Endometrial microvascular endothelial cells (primary cell): Measurements from ENCODE around the gene DUS1L. TPM values are rescaled to one million over a fixed set of nuclear protein-coding genes. Genes with fewer than 3 reads are reported as not detected.

Experiments
- in situ Hi-C: cut with HindIII; loops from 2 replicates; pipeline ENCODE4 v1.10.0; 2017; ENCODE audit warnings: low sequenced_read_pairs, low pct_unique_long_range_greater_than_20kb; ENCODE audit errors: inconsistent ontology term
- total RNA-seq: library from RNA; depleted of rRNA; stranded (reverse); fragments of >200 nt; gene quantifications from one replicate; pipeline ENCODE4 v1.2.3, GENCODE V29; 2015; ENCODE audit errors: inconsistent ontology term

The DUS1L gene
- total RNA-seq, 1 donor from 2014 or later, result 70.0 TPM

DNA sequence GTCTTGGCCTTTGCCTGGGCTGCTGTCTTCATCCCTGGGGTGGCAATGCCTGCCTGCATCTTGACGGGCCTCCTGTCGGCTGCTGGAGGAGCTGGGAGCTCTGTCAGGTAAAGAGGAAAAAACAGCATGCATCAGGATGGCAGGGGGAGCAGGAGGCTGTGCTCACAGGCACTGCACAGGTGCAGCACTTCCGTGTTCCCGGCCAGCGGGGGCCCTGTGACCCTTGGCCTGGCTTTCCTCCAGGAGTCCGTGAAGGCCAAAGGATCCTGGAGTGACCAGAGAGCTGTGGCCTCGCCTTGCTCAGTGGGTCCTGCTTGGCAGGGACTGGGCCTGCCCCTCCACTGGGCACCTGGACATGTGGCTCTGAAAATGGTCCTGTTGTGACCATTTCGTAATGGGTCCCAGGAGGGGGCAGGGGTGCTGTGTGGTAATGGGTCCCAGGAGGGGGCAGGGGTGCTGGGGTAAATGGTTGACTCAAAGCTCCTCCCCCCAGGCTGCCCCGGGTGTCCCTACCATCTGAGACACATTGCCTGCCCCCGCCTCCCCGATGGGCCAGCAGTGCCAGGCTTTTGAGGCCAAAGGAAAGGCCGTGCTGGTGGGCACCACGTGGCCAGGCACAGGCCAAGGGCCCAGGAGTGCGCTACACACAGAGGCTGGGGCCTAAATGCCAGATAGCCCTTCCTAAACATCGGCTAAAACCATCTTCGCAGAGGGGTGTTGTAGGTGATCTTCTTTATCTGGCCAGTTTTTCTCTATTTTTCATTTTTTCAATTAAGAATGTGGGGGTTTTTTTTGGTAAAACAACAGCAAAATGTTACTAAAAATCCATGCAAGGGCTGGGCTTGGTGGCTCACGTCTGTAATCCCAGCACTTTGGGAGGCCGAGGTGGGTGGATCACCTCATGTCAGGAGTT is 36.4 kb upstream of the DUS1L start:
- in situ Hi-C loops, result no loop called here

DNA sequence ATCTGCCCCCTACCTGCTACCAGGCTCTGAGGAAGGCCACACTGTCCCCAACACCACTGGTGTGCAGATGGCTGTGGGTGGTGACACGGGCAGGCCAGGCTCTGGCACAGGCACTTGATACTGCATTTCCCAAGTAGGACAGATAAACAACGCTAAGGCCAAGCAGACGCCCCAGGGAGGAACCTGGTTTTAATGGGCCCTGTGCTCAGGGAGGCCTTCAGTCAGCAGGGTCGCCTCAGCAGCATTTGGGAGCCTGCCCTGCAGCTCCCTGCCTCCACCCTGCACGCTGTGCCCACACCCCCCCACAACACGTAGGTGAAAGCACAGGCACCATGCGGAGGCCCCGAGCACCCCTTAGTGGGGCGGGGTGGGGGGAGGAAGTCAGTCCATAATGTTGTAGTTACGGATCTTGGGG is 35.7 kb upstream of the DUS1L start:
- in situ Hi-C loops, result no loop called here

DNA sequence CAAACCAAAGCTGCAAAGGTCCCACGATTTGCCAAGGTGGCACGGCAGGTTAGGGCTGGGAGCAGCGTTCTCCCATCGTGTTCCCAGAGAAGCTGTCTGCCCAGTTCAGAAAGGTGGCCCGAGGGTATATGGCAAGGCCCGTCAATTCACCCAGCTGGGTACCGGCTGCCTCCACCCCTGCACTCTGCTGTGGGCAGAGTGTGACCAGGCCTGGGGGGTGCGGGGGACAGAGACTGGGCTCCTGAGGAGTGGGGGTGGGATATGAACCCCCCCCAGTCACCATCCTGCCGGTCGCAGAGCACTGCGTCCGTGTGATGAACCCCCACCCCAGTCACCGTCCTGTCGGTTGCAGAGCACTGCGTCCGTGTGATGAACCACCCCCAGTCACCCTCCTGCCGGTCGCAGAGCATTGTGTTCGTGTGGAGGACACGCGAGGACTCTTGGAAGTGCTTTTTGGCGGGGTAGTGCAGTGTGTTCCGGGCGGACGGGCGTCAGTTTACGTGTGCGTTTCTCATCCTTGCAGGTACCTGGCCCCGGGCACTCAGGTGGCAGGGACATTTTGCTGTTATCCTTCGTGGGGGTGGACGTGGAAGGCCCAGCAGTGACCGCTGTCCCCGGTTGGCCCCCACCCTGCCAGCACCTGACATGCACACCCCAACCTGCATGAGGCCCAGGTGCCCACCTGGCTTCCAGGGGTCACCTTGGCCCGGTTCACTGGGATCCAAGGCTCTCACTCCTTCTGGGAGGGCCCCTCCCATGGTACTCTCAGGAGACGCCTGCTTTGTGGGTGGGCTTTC is 35.1 kb upstream of the DUS1L start:
- in situ Hi-C loops, result no loop called here

DNA sequence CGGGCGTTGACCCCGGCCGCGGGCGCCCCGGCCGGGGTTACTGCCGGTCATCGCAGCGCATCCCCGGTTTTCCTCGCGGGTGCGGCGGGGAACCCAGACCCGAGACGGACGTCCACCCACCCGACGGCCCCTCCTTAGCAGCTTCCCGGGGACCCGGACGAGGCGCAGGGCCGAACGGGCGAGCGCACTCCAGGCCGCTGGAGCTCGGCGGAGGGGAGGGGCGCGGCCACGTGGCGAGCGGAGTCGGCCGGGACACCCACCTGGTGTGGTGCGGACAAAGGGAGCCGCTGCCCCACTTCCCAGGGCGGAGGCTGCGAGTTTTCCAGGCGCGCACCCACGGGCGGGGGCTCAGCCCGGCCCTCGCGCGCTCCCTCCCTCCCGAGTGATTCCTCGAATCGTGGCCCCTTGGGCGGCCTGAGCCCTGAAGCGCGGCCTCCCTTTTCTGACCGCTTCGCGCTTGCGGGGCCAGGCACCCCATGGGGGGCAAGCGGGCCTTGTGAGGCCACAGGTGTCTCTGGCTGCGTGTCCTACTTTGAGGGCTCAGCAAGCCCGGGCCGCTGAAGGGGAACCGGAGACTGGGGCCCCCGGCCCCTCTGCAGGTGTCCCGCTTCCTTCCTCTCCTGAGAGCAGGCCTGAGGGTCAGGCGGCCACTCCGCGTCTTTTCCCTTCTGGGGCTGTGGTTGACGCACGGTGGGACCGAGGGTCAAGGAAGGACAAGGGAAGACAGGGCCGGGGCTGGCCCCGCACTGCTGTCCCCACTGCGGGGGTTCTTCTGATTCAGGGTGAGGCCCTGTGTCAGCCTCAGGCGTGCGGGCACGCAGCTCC is 33.5 kb upstream of the DUS1L start:
- in situ Hi-C loops, result no loop called here

DNA sequence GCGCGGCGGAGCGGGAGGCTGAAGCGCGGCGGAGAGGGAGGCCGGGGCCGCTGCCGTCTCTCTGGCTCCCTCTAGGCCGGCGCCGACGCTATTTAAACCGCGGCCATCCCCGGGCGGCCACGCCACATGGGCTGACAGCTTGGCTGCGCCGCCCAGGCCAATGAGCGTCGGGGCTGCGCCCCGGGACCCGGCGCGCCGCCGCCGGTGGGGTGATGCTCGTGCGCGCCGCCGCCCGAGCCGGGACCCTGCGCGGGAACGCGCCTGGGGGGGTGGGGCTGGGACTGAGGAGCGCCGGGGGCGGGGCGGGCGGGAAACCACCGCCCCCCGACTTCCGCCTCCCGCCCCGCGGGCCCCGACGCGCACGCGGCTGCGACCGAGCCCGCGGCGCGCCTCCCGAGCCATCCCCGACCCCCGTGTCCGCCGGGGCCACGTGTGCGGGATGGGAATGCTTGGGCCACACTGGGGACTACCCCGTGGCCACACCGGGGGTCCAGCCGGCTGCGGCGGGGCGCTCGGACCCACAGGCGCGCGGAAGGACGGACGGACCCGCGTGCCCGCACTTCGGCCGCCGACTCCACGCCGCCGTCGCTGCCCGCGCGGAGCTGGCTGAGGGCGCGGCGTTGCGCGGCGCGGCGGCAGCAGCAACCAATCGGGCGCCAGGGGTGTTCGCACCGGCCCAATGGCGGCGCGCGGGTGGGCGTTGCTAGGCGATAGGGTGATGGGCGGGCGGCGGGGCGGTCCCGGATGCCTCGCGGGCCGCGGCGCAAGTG is 32.8 kb upstream of the DUS1L start, which contains the start of gene FASN:
TSS of gene FASN (minus strand) at position 68 of the 770 bp plus-strand sequence. CDS start 1,791 bp downstream, outside the sequence.
- in situ Hi-C loops, result no loop called here

DNA sequence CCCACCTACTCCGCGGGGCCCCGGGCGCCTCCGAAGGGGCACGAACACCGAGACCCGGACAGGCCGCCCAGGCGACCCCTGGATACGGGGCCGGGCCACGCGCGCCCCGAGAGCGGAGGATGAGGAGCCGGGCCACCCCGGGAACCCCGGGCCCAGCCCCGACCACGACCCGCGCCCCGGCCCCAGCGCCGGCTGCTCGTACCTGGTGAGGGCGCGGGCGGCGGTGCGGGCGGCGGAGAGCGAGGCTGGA is 32.2 kb upstream of the DUS1L start:
- in situ Hi-C loops, result no loop called here

DNA sequence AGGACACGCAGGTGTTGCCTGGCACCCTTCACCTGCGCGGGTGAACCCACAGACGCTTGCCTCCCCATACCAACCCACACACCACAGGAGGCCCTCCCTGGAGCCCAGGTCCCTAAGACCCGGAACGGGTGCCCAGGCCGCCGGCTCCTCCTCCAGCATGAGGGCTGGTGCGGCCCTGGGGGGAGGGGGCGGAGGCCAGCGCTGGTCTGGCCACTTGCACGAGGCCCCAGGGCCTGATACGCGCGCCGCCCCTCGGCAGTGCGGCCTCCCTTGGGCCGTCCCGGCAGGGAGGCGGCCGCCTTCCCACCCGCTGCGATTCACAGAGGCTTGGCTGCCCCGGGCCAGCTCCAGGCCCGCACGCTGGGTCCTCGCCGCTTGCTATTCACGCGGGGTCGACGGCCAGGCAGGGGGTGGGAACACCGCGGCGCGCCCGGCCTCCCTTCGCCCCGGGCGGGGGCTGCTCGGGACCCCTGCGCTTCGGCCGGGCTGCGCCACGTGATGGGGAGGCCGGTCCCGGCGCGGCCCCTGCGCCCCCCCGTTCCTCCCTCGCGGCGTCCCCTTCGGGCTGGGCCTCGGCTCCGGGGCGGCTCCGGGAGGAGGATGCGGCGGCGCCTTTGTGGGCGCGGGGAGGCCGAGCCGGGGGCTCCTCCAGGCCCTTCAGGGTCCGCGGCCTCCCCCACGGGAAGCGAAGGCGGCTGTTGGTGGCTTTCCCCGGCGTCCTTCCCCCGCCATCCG is 31.7 kb upstream of the DUS1L start:
- in situ Hi-C loops, result no loop called here

DNA sequence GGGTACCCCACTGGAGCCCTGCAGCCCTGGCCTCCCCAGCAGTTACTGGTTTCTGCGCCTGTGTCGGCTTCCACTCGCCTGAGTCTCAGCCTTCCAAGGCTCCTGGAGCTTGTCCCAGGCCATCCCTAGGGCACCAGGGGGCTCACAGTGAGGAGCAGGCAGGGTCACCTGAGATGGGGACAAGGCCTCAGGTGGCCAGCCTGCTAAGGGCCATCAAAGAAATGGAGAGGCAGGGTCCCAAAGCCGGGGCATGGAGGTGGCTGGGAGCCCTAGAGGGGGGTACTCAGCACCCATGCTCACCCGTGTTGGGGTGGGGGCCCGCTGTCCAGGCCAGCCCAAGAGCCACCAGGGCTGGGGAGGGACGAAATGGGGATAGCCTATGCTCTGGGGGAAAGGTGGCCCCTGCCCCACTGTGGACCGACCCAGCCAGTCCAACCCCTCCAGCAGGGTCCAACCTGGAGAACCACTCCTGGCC is 31.1 kb upstream of the DUS1L start:
- in situ Hi-C loops, result no loop called here

DNA sequence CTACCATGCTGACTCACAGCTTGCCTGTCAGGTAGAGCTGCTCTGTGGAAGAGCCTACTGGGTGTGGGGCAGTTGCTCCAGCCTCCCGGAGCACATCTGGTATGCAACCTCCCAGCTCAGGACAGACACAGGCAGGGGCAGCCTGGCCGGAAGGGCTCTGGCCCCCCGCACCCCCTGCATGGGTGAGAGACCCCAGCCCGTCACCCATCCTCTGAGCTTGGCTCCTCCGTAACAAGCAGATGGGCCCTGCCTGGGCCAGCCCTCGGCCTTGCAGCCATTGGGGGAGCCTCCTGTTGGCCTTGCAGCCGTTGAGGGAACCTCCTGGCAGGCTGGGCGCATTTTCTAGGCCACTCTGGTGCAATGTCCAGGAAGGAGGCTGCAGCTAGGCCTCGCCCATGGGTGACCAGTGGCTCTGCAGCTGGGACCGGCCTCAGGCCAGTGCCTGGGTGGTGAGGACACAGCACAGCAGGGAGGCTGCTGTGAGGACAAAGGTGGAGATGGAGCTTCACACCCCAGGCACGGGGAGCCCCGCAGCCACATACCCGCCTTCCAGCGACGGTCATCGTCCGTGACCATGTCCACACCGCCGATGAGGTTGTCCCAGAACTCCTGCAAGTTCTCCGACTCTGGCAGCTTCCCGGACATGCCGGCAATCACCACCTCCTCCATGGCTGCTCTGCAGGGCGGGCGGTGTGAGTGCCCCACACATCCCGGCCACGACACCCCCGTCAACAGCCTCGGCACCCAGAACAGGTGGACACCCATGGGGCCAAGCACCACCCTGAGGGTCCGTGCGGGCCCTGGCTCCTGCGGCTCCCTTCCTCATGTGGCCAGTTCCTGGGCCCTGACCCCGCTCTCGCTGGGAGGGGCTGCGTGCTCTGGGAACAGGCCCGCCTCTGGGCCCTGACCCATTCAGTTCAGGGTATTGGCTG is 30.4 kb upstream of the DUS1L start:
- in situ Hi-C loops, result no loop called here

DNA sequence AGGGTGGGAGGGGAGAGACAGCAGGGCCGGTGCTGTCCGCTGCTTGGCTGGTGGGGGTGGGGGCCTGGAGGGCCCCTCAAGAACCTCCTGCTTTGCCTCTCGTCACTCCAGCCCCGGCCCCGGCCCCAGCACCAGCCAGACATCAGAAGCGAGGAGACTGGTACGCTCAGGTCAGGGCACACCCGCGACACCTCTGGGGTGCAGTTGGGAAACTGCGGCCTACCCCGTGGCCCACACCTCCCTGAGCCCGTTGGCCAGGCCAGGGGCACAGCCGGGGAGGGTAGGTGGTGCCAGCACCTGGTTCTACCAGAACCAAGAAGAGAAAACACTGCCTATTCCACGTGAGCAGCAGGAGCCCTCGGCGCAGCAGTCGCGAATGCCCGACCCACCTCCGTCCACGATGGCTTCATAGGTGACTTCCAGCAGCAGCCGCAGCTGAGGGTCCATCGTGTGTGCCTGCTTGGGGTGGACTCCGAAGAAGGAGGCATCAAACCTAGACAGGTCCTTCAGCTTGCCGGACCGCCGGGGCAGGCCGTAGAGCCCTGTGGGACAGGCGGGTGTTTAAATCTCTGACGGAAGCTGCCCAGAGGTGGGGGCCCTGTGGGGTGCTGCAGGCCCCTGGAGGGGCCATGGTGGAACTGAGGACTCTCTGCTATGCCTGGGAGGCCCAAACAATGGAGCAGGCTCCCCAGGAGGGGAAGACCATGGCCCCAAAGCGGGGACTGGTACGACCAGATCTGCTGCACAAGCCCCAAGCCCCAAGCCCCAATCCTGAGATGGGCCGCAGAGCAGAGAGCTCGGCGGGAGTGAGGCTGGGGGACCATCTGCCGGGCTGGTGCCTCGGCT is 29.6 kb upstream of the DUS1L start:
- in situ Hi-C loops, result no loop called here

DNA sequence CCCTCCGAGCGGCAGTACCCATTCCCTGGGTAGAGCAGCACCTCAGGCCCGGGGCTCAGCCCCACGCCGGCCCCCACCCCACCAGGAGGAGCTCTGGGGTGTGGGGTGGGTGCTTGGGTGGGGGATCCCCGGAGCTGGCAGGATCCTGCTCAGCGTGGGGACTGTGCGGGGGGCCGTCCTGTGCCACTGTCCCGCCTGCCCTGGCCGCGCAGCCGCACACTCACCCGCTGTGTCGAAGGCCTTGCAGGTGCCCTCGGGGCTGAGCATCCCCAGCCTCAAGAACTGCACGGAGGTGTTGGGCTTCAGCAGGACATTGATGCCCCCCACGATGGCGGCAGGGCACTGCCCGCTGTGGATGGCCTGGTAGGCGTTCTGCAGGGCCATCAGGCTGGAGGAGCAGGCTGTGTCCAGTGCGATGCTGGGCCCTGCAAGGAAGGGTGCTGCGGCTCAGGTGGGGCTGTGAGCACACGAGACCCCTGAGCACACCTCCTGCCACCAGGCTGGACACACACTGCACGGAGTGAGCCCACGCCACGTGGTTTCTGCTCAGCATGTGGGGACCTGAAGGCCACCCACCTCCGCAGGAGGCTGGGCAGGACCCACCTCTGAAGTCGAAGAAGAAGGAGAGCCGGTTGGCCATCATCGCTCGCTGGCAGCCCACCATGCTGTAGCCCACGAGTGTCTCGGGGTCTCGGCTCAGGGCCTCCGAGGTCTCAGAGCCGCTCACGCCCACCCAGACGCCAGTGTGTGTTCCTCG is 27.6 kb upstream of the DUS1L start:
- in situ Hi-C loops, result no loop called here

DNA sequence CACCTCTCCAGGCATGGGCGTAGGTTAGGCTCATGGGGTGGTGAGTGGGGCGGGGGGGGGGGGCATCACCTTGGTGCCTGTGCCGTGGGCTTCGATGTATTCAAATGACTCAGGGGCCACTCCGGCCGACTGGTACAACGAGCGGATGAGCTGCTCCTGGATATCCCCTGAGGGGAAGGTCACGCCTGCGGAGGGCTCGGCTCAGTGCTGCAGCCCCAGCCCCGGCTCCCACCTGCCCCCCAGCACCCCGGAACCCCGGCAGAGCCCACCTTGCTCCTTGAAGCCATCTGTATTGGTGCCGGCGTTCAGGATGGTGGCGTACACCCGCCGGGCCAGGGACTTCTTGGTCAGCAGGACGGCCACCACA is 27.0 kb upstream of the DUS1L start:
- in situ Hi-C loops, result no loop called here

DNA sequence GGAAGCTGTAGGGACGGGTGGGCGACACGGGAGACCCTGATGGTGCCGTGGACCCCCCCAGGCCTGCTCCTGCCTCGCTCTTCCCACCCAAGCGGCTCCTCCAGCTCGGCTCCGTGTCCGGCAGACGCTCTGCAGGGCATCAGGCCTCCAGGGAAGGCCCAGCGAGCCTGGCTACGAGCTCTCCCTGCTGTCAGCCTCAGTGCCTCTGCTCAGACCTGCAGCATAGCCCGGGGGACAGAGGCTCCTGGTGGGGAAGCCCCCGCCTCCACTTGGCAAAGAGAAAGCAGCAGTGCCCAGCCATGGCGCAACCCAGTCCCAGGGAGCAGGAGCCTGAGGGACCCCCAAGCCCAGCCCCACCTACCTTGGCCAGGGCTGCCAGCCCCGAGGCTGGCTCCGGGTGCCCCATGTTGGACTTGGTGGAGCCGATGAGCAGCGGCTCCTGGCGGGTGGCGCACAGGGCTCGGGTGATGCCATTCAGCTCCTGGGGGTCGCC is 26.5 kb upstream of the DUS1L start:
- in situ Hi-C loops, result no loop called here

DNA sequence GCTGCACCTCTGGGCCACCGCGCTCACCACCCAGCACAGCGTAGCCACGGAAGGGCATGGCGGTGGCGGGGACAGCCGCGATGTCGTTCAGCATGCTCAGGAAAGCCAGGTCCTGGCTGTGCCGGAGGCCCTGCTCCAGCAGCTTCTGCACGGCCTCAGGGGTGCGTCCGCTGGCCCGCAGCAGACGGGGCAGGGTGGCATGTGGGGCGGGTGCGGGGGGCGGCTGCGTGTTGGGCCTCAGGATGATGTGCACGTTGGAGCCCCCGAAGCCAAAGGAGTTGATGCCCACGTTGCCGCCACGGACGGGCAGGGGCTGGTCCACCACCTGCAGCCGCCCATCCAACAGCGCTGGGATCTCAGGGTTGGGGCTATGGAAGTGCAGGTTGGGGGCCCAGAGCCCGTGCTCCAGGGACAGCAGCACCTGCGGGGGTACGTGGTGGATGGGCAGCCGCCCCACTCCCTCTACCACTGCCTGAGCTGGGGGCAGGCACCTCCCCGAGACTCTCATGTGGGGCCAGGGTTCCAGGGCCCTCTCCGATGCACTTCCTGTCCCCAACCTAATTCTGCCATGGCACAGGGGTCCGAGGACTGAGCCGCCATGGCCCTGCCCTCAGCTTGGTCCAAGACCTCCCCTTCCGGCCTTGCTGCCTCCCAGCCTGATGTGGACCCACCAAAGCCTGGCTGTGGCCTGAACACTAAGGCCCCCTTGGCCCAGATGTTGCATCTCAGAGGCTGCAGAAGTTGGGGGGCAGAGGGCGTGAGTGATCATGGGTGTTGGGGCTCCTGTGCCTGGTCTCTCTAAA is 25.9 kb upstream of the DUS1L start:
- in situ Hi-C loops, result no loop called here
